H9 (cell line): ENCODE measurements around the gene EPN1. TPM values are rescaled to one million over a fixed set of nuclear protein-coding genes. Genes with fewer than 3 reads are reported as not detected.

Experiments used
- DNase-seq: peaks from one replicate; pipeline ENCODE4 v3.0.0-alpha.2; 2017
- H2AFZ ChIP-seq: one replicate; pipeline ENCODE4 v1.6.1; 2013; ENCODE audit warnings: mild to moderate bottlenecking, low read length, control low read depth, moderate library complexity
- H2AK5ac ChIP-seq: 2 replicates; pipeline ENCODE4 v1.6.1; 2013; ENCODE audit warnings: low read length, control low read depth, mixed read lengths; ENCODE audit not compliant: insufficient read length
- H2BK120ac ChIP-seq: one replicate; pipeline ENCODE4 v1.6.1; 2013; ENCODE audit warnings: low read depth, mild to moderate bottlenecking, low read length, control low read depth, inconsistent platforms; ENCODE audit not compliant: poor library complexity, severe bottlenecking
- H2BK12ac ChIP-seq: 2 replicates; pipeline ENCODE4 v1.6.1; 2013; ENCODE audit warnings: low read length, control low read depth, mixed read lengths, low read depth; ENCODE audit not compliant: insufficient read length
- H2BK15ac ChIP-seq: 2 replicates; pipeline ENCODE4 v1.6.1; 2013; ENCODE audit warnings: low read depth, low read length, control low read depth
- H2BK20ac ChIP-seq: one replicate; pipeline ENCODE4 v1.6.1; 2013; ENCODE audit warnings: low read depth, mild to moderate bottlenecking, low read length, control low read depth, inconsistent platforms; ENCODE audit not compliant: poor library complexity, severe bottlenecking
- H2BK5ac ChIP-seq: 2 replicates; pipeline ENCODE4 v1.6.1; 2013; ENCODE audit warnings: low read length, control low read depth, mixed read lengths; ENCODE audit not compliant: insufficient read length
- H3K14ac ChIP-seq: 2 replicates; pipeline ENCODE4 v1.6.1; 2013; ENCODE audit warnings: low read length, control low read depth; ENCODE audit not compliant: insufficient read depth
- H3K18ac ChIP-seq: 2 replicates; pipeline ENCODE4 v1.6.1; 2013; ENCODE audit warnings: low read depth, mild to moderate bottlenecking, mixed read lengths, low read length, control low read depth; ENCODE audit not compliant: insufficient read length
- H3K23ac ChIP-seq: 2 replicates; pipeline ENCODE4 v1.6.1; 2013; ENCODE audit warnings: low read length, control low read depth, mixed read lengths, low read depth; ENCODE audit not compliant: insufficient read length
- H3K23me2 ChIP-seq: 2 replicates; pipeline ENCODE4 v1.6.1; 2013; ENCODE audit warnings: low read depth, mild to moderate bottlenecking, mixed read lengths, low read length, control low read depth; ENCODE audit not compliant: insufficient read length, poor library complexity, severe bottlenecking
- H3K27ac ChIP-seq: 2 replicates; pipeline ENCODE4 v1.5.1; 2013; ENCODE audit warnings: low read length, control low read depth, mixed read lengths, low read depth; ENCODE audit not compliant: insufficient read length
- H3K27me3 ChIP-seq: 2 replicates; pipeline ENCODE4 v1.6.1; 2013; ENCODE audit warnings: low read length, control low read depth, inconsistent platforms; ENCODE audit not compliant: insufficient read depth
- H3K4ac ChIP-seq: 2 replicates; pipeline ENCODE4 v1.6.1; 2013; ENCODE audit warnings: low read depth, mild to moderate bottlenecking, control low read depth, inconsistent platforms, low read length, moderate library complexity
- H3K4me1 ChIP-seq: 2 replicates; pipeline ENCODE4 v1.6.1; 2013; ENCODE audit warnings: low read length, control low read depth, inconsistent platforms; ENCODE audit not compliant: insufficient read depth
- H3K4me2 ChIP-seq: 2 replicates; pipeline ENCODE4 v1.6.1; 2013; ENCODE audit warnings: low read length, control low read depth, mixed read lengths; ENCODE audit not compliant: insufficient read length, insufficient read depth
- H3K56ac ChIP-seq: 2 replicates; pipeline ENCODE4 v1.6.1; 2013; ENCODE audit warnings: low read depth, mild to moderate bottlenecking, mixed read lengths, low read length, control low read depth; ENCODE audit not compliant: insufficient read length
- H3K79me1 ChIP-seq: 2 replicates; pipeline ENCODE4 v1.6.1; 2013; ENCODE audit warnings: low read depth, mild to moderate bottlenecking, moderate library complexity, low read length, control low read depth, inconsistent platforms; ENCODE audit not compliant: insufficient read depth, poor library complexity, severe bottlenecking
- H3K79me2 ChIP-seq: 2 replicates; pipeline ENCODE4 v1.6.1; 2013; ENCODE audit warnings: low read length, control low read depth, inconsistent platforms; ENCODE audit not compliant: insufficient read depth
- H3K9ac ChIP-seq: 2 replicates; pipeline ENCODE4 v1.6.1; 2013; ENCODE audit warnings: low read length, control low read depth, mixed read lengths; ENCODE audit not compliant: insufficient read length; ENCODE audit errors: extremely low read depth
- H3K9me3 ChIP-seq: one replicate; pipeline ENCODE4 v1.6.1; 2013; ENCODE audit warnings: low read depth, low read length, inconsistent platforms; ENCODE audit not compliant: control insufficient read depth
- H3T11ph ChIP-seq: one replicate; pipeline ENCODE4 v1.6.1; 2013; ENCODE audit warnings: mild to moderate bottlenecking, low read length, control low read depth, inconsistent platforms
- H4K20me1 ChIP-seq: one replicate; pipeline ENCODE4 v1.6.1; 2013; ENCODE audit not compliant: control insufficient read depth, insufficient read length, insufficient read depth
- H4K5ac ChIP-seq: 2 replicates; pipeline ENCODE4 v1.6.1; 2013; ENCODE audit warnings: low read depth, mild to moderate bottlenecking, mixed read lengths, low read length, control low read depth; ENCODE audit not compliant: insufficient read length
- H4K8ac ChIP-seq: replicated peaks from 2 replicates; pipeline ENCODE4 v1.6.1; 2013; ENCODE audit warnings: low read length, control low read depth, mixed read lengths, low read depth; ENCODE audit not compliant: insufficient read length
- H4K91ac ChIP-seq: 2 replicates; pipeline ENCODE4 v1.6.1; 2013; ENCODE audit warnings: low read depth, mild to moderate bottlenecking, moderate library complexity, mixed read lengths, low read length, control low read depth; ENCODE audit not compliant: insufficient read length
- H3K27ac Mint-ChIP-seq, 3 experiments: 2 replicates in 2 of 3; 3 replicates in 1 of 3; pipeline ENCODE4 v1.8.0; 2020 to 2021; ENCODE audit warnings: mixed read lengths in 3 of 3, mild to moderate bottlenecking in 1 of 3, moderate library complexity in 1 of 3
- H3K27me3 Mint-ChIP-seq: 2 replicates; pipeline ENCODE4 v1.8.0; 2021; ENCODE audit warnings: low read depth, mild to moderate bottlenecking, moderate library complexity, mixed read lengths
- H3K36me3 Mint-ChIP-seq, 3 experiments: 2 replicates in 2 of 3; 3 replicates in 1 of 3; pipeline ENCODE4 v1.8.0; 2020 to 2021; ENCODE audit warnings: low read depth in 3 of 3, mixed read lengths in 3 of 3; ENCODE audit not compliant: insufficient read depth in 1 of 3
- H3K4me1 Mint-ChIP-seq, 2 experiments: 2 replicates each; pipeline ENCODE4 v1.8.0; 2020; ENCODE audit warnings: mixed read lengths in 2 of 2
- H3K4me3 Mint-ChIP-seq, 2 experiments: 2 replicates in 1 of 2; 3 replicates in 1 of 2; pipeline ENCODE4 v1.8.0; 2020 to 2021; ENCODE audit warnings: mild to moderate bottlenecking in 2 of 2, mixed read lengths in 2 of 2, moderate library complexity in 1 of 2
- H3K9me3 Mint-ChIP-seq, 2 experiments: 2 replicates in 1 of 2; 3 replicates in 1 of 2; pipeline ENCODE4 v1.8.0; 2020; ENCODE audit warnings: mild to moderate bottlenecking in 2 of 2, mixed read lengths in 2 of 2, moderate library complexity in 1 of 2
- WGBS: extraction: QIAGEN DNeasy Blood & Tissue Kit; methylation state at CpG from one replicate; pipeline ENCODE4 v1.1.7; 2013; ENCODE audit warnings: missing lambda C conversion rate, low lambda C conversion rate, mixed read lengths; ENCODE audit not compliant: insufficient read length; ENCODE audit errors: extremely low coverage; 5-methylcytosine and 5-hydroxymethylcytosine counted together
- total RNA-seq: library from RNA; stranded (reverse); gene quantifications from 2 replicates; pipeline ENCODE4 v1.2.1, GENCODE V29; 2021
- TF ChIP-seq, protein P1 (sequence below): fragments of 200-600 bp; sonication (generic); conservative IDR thresholded peaks from 3 replicates; pipeline ENCODE4 v1.8.0; 2021; ENCODE audit warnings: antibody characterized with exemption, mild to moderate bottlenecking

EPN1 gene
- total RNA-seq, 1 experiment from 2014 or later: 159 TPM

DNA sequence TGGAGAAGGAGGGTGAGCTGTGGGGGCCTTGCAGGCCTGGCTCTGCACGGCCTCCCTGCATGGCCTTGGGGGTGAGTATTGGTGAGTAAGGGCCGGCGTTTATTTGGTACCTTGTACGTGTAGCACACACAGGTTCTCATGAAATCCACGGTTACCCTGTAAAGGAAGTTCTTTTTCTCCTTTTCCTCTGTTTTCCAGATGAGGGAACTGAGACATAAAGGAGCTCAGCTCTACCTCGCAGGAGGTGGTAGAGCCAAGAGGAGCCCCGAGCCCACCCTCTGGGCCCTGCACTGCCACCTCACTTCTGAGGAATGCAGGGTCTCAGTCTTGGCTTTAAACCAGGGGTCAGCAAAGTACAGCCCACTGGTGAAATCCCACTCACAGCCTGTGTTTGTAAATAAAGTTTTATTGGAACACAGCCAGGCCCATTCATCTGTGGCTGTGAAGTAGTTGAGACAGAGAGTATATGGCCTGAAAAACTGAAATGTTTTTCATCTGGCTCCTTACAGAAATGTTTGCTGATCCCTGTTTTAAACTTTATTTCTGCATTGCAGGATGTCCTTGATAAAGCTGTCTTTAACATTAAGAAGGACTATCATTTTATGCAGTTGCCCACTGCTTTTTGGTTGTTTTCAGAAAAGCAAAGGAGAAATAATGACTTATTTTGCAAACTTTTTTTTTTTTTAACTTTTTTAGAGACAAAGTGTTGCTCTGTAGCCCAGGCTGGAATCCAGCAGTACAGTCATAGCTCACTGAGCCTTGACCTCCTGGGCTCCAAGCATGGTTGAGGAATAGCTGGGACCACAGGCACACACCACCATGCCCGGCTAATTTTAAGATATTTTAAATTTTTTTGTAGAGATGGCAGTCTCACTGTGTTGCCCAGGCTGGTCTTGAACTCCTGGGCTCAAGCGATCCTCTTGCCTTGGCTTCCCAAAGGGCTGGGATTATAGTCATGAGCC is 6.4 kb downstream of the EPN1 start:
- no peak overlapping the region for H2BK5ac ChIP-seq
- H4K20me1 ChIP-seq: no peaks in the 10 kb centered on the region
- no peak overlapping the region for H4K5ac ChIP-seq
- no peaks in the 10 kb centered on the region for H3K23me2 ChIP-seq
- H2AFZ ChIP-seq: no peak overlapping the region
- H3T11ph ChIP-seq: no peak overlapping the region
- no peak overlapping the region for H3K14ac ChIP-seq
- DNase-seq: no peak
- no peak overlapping the region for H3K9ac ChIP-seq
- H3K27ac ChIP-seq: no peak overlapping the region
- H3K4me1 ChIP-seq: no peaks in the 10 kb centered on the region
- H3K9me3 Mint-ChIP-seq: no peaks in the 10 kb centered on the region; a peak in 1 of 5 replicates
- H3K27me3 ChIP-seq: no peaks in the 10 kb centered on the region
- peaks cover 9% of the 10 kb centered on the region; the same call in 1 of the 2 replicates for H3K79me2 ChIP-seq
- H2AK5ac ChIP-seq: no peak overlapping the region
- TF ChIP-seq, protein P1, sequence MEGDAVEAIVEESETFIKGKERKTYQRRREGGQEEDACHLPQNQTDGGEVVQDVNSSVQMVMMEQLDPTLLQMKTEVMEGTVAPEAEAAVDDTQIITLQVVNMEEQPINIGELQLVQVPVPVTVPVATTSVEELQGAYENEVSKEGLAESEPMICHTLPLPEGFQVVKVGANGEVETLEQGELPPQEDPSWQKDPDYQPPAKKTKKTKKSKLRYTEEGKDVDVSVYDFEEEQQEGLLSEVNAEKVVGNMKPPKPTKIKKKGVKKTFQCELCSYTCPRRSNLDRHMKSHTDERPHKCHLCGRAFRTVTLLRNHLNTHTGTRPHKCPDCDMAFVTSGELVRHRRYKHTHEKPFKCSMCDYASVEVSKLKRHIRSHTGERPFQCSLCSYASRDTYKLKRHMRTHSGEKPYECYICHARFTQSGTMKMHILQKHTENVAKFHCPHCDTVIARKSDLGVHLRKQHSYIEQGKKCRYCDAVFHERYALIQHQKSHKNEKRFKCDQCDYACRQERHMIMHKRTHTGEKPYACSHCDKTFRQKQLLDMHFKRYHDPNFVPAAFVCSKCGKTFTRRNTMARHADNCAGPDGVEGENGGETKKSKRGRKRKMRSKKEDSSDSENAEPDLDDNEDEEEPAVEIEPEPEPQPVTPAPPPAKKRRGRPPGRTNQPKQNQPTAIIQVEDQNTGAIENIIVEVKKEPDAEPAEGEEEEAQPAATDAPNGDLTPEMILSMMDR: no peak
- H3K4me2 ChIP-seq: no peak overlapping the region
- H3K27me3 Mint-ChIP-seq: no peaks in the 10 kb centered on the region
- H2BK20ac ChIP-seq: no peak overlapping the region
- no peak overlapping the region for H2BK15ac ChIP-seq
- no peak overlapping the region for H3K4me3 Mint-ChIP-seq
- H3K18ac ChIP-seq: no peak overlapping the region
- no CpG with 5 or more reads among the region's 9 CpGs for WGBS
- no peak overlapping the region for H2BK120ac ChIP-seq
- H2BK12ac ChIP-seq: no peak overlapping the region
- peaks cover 11% of the 10 kb centered on the region for H3K79me1 ChIP-seq
- no peak overlapping the region for H3K4ac ChIP-seq
- no peak overlapping the region for H4K8ac ChIP-seq
- peaks cover 4 to 7% of the 10 kb centered on the region in 2 experiments for H3K4me1 Mint-ChIP-seq
- no peak overlapping the region for H3K23ac ChIP-seq
- no peak overlapping the region for H3K56ac ChIP-seq
- peaks cover 26 to 65% (median 58%) of the 10 kb centered on the region in 3 experiments for H3K36me3 Mint-ChIP-seq
- no peak overlapping the region for H4K91ac ChIP-seq
- no peaks in the 10 kb centered on the region for H3K9me3 ChIP-seq
- no peak overlapping the region for H3K27ac Mint-ChIP-seq
